ENCODE results near the gene CNPY4. TPM values are rescaled to one million over a fixed set of nuclear protein-coding genes. Genes with fewer than 3 reads are reported as not detected.

Gene CNPY4
- total and polyA plus RNA-seq, 2 experiments from 2014 or later = 26.2 to 26.9 TPM

DNA sequence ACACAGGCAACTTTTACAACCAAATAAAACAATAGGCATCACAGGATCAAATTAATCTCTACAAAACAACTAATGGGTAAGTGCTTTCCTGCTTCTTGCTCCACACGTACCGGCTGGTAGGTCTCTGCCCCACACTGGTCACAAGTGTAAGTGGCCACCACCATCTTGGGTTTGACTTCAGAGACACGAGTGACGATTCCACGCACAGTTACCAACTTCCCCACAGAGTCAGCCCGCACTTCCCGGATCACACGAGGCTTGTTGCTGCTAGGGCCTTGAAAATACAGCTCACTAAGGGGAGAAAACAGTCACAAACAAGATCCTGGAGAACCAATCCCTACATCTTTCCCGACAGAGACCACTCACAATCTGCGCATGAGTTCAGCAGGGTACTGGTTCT, 20.5 kb upstream of the CNPY4 start:
- no peaks in the 10 kb centered on the region for H3K9me2 ChIP-seq (ENCODE audit: insufficient read depth)
- H3K27ac ChIP-seq = no peak overlapping the region
- H4K20me1 ChIP-seq (ENCODE audit: insufficient read depth) = no peaks in the 10 kb centered on the region
- in situ Hi-C loops (cut with MboI) = no loop called here
- WGBS, 2 experiments (ENCODE audit: low coverage in 1 of 2, low lambda C conversion rate in 2 of 2, missing lambda C conversion rate in 2 of 2) = 86 to 95% methylated on average over 10 of the region's 10 CpGs
- peaks cover 41% of the 10 kb centered on the region for H3K36me3 ChIP-seq (ENCODE audit: low read depth)
- no peaks in the 10 kb centered on the region for H3K27me3 ChIP-seq (replicated peaks; ENCODE audit: insufficient read depth)
- no peak for DNase-seq
- H3K79me2 ChIP-seq (ENCODE audit: insufficient read depth) = peaks cover 66% of the 10 kb centered on the region
- no peak for TF ChIP-seq EZH2 (IDR thresholded peaks at IDR 0.05; ENCODE audit: insufficient read depth, poor library complexity, severe bottlenecking)
- TF ChIP-seq EZH2phosphoT487 (IDR thresholded peaks at IDR 0.05; ENCODE audit: insufficient read depth, low read depth) = no peak
- H2AFZ ChIP-seq = no peak overlapping the region
- no peak overlapping the region for H3K4me2 ChIP-seq (ENCODE audit: unreplicated experiment)
- H3K9me3 ChIP-seq (ENCODE audit: low read depth) = no peaks in the 10 kb centered on the region
- H3F3A ChIP-seq (ENCODE audit: insufficient read depth) = peaks cover 21% of the 10 kb centered on the region; the same call in 1 of the 2 replicates
- H3K9ac ChIP-seq = 0 out of 2 replicates have a peak overlapping the region, but pooled peaks have one; percentile 86
- no peak overlapping the region for H3K4me3 ChIP-seq
- peaks cover 5% of the 10 kb centered on the region; the same call in 1 of the 2 replicates for H3K4me1 ChIP-seq (ENCODE audit: insufficient read depth)

DNA sequence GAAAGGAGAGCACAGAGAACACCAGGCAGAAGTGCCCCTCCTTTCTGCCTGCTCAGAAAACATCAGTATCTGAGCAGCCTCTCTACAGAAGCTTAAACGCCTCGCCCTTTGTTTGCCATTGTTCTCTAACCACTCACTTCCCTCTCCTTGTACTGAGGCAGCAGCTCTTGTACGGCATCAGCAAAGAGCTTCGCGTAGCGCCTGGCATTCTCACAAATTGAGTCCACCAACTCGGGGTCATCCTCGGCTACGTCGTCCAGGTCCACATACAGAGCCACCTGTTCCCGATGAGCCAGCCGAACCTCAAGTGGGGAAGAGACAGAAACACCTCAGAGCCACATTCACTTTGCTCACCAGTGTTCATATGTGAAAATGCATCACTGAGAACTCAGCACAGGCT, 20.0 kb upstream of the CNPY4 start:
- TF ChIP-seq EZH2phosphoT487 (IDR thresholded peaks at IDR 0.05; ENCODE audit: insufficient read depth, low read depth) (no peak), EZH2 (IDR thresholded peaks at IDR 0.05; ENCODE audit: insufficient read depth, poor library complexity, severe bottlenecking) (no peak)
- H3K9me3 ChIP-seq (ENCODE audit: low read depth) = no peaks in the 10 kb centered on the region
- no peaks in the 10 kb centered on the region for H3K27me3 ChIP-seq (replicated peaks; ENCODE audit: insufficient read depth)
- no peak for DNase-seq
- H3F3A ChIP-seq (ENCODE audit: insufficient read depth) = peaks cover 18% of the 10 kb centered on the region; the same call in 1 of the 2 replicates
- peak overlapping the region; percentile 94 for H3K4me3 ChIP-seq
- in situ Hi-C loops (cut with MboI) = no loop called here
- H3K36me3 ChIP-seq (ENCODE audit: low read depth) = peaks cover 40% of the 10 kb centered on the region
- WGBS, 2 experiments (ENCODE audit: low coverage in 1 of 2, low lambda C conversion rate in 2 of 2, missing lambda C conversion rate in 2 of 2) = 83 to 88% methylated on average over 12 of the region's 12 CpGs
- peaks cover 63% of the 10 kb centered on the region for H3K79me2 ChIP-seq (ENCODE audit: insufficient read depth)
- no peak overlapping the region for H3K27ac ChIP-seq
- peaks cover 5% of the 10 kb centered on the region; the same call in 1 of the 2 replicates for H3K4me1 ChIP-seq (ENCODE audit: insufficient read depth)
- H2AFZ ChIP-seq = 0 out of 2 replicates have a peak overlapping the region, but pooled peaks have one; percentile 61
- peak overlapping the region; percentile 99 for H3K4me2 ChIP-seq (ENCODE audit: unreplicated experiment)
- H4K20me1 ChIP-seq (ENCODE audit: insufficient read depth) = no peaks in the 10 kb centered on the region
- H3K9ac ChIP-seq = peak overlapping the region; percentile 86
- H3K9me2 ChIP-seq (ENCODE audit: insufficient read depth) = no peaks in the 10 kb centered on the region

DNA sequence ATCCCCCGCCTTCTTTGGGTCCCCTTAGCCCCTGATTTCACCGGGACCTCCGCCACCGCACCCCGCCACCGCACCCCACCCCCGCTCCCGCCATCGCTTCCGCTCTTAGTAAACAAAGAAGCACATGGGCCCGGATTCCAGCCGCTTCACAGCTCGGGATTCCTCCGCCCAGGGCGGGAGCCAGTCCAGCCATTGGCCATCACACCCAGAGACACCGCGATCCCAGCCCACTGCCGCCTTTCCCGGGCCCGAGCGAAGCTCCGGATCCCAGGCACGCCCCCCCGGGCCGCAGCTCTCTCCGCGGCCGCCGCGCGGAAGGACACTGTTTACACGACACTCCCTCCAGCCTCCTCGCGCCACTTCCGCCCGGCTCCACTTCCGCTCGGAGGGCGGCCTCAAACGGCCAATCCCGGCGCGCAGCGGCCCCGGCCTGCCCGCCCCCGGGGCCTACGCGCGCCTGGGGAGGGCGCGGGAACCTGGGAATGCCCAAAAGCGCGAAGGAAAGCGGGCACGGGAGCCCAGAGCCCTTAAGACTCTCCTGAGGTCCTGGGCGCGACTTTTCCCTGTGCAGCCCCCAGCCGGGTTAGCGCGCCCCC, 18.9 kb upstream of the CNPY4 start:
- Histone ChIP-seq H3K9me2 (ENCODE audit: insufficient read depth) (no peaks in the 10 kb centered on the region), H3K36me3 (ENCODE audit: low read depth) (peaks cover 31% of the 10 kb centered on the region; the same call in 1 of the 2 replicates), H2AFZ (peak overlapping the region; percentile 61), H3F3A (ENCODE audit: insufficient read depth) (peaks cover 9% of the 10 kb centered on the region; the same call in 1 of the 2 replicates), H3K27me3 (replicated peaks; ENCODE audit: insufficient read depth) (no peaks in the 10 kb centered on the region), H3K9me3 (ENCODE audit: low read depth) (no peaks in the 10 kb centered on the region), H3K9ac (peak overlapping the region; percentile 86), H3K4me1 (ENCODE audit: insufficient read depth) (peaks cover 5% of the 10 kb centered on the region; the same call in 1 of the 2 replicates), H4K20me1 (ENCODE audit: insufficient read depth) (no peaks in the 10 kb centered on the region), H3K27ac (peak overlapping the region; percentile 90), H3K4me3 (peak overlapping the region; percentile 94), H3K4me2 (ENCODE audit: unreplicated experiment) (peak overlapping the region; percentile 99), H3K79me2 (ENCODE audit: insufficient read depth) (peaks cover 59% of the 10 kb centered on the region)
- TF ChIP-seq EZH2phosphoT487 (IDR thresholded peaks at IDR 0.05; ENCODE audit: insufficient read depth, low read depth) = no peak
- TF ChIP-seq EZH2 (IDR thresholded peaks at IDR 0.05; ENCODE audit: insufficient read depth, poor library complexity, severe bottlenecking) = no peak
- 0 to 1% methylated on average over 43 to 61 of the region's 61 CpGs for WGBS, 2 experiments (ENCODE audit: low coverage in 1 of 2, low lambda C conversion rate in 2 of 2, missing lambda C conversion rate in 2 of 2)
- in situ Hi-C loops (cut with MboI) = no loop called here
- peak; percentile 98 for DNase-seq

- DNase-seq = peak; percentile 99
- 0 to 1% methylated on average over 70 to 76 of the region's 80 CpGs for WGBS, 2 experiments (ENCODE audit: low coverage in 1 of 2, low lambda C conversion rate in 2 of 2, missing lambda C conversion rate in 2 of 2)
- H4K20me1 ChIP-seq (ENCODE audit: insufficient read depth) = no peaks in the 10 kb centered on the region
- peaks cover 5% of the 10 kb centered on the region; the same call in 1 of the 2 replicates for H3K4me1 ChIP-seq (ENCODE audit: insufficient read depth)
- H3F3A ChIP-seq (ENCODE audit: insufficient read depth) = peaks cover 4% of the 10 kb centered on the region; the same call in 1 of the 2 replicates
- H3K36me3 ChIP-seq (ENCODE audit: low read depth) = peaks cover 29% of the 10 kb centered on the region; the same call in 1 of the 2 replicates
- no peaks in the 10 kb centered on the region for H3K9me2 ChIP-seq (ENCODE audit: insufficient read depth)
- no peaks in the 10 kb centered on the region for H3K9me3 ChIP-seq (ENCODE audit: low read depth)
- peak within 1 kb of the TSS; percentile 99 for H3K4me2 ChIP-seq (ENCODE audit: unreplicated experiment)
- peak within 1 kb of the TSS; percentile 94 for H3K4me3 ChIP-seq
- peaks cover 52% of the 10 kb centered on the region for H3K79me2 ChIP-seq (ENCODE audit: insufficient read depth)
- in situ Hi-C loops (cut with MboI) = no loop called here
- peak within 1 kb of the TSS; percentile 86 for H3K9ac ChIP-seq
- H3K27me3 ChIP-seq (replicated peaks; ENCODE audit: insufficient read depth) = no peaks in the 10 kb centered on the region
- peak within 1 kb of the TSS; percentile 71 for H2AFZ ChIP-seq
- H3K27ac ChIP-seq = peak within 1 kb of the TSS; percentile 90
- TF ChIP-seq EZH2phosphoT487 (IDR thresholded peaks at IDR 0.05; ENCODE audit: insufficient read depth, low read depth) = no peak
- TF ChIP-seq EZH2 (IDR thresholded peaks at IDR 0.05; ENCODE audit: insufficient read depth, poor library complexity, severe bottlenecking) = no peak
These were observed 18.2 kb upstream of the CNPY4 start, which contains the start of the genes AP4M1 and MCM7 for GRCh38 chr7:100101016-100101862. TSS of gene AP4M1 (plus strand) at chr7:100101643. CDS start at chr7:100101715, 72 bp downstream. TSS of gene MCM7 (minus strand) at chr7:100101397. CDS start at chr7:100101294, 103 bp downstream.
